C1 segment of cervical spinal cord (tissue), 14 donors: ENCODE results near the gene ARSI.
"Not testable (repeated sequence)": the region's sequence is repeated elsewhere in the genome, so short reads cannot be mapped to it uniquely, and the experiment has no call there.

Experiments used
- DNase-seq, 14 donors: peaks; one replicate each; lab custom pipeline; 2025; lab: John Stamatoyannopoulos, UW

ARSI gene

DNA sequence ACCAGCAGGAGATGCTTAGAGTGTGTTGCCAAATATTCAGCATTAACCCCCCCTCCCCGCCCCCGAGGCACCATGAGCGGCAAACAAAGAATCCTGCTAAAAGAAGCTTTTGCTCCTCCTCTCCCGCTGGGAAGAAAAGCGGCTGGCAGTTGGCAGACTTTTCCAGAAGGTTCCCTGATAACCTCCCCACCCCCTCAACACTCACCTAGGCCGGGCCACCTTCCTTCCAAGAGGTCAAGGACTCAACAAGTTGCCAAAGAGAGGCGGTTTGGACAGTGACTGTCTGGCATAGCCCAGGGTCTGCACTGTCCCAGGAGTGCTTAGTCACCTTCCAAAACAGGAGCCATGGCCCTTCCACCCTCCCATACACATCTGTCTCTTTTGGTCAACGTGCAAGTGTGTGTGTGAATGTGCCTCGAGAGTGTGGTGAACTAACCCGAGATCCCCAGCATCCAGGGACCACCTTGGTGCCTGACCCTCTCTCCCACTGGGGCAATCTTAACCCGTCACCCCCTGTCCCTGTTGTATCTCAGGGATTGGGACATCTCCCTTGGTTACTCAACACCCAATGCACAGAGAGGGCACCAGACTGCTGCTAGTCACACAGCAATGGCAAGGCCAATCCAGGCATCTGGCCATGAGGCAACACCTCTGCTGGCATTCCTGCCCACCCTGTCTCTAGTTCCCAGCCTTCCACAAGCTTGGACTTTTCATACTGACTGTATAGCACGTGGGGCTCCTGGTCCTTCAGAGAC, 32.0 kb downstream of the ARSI start:
- DNase-seq = no peak

DNA sequence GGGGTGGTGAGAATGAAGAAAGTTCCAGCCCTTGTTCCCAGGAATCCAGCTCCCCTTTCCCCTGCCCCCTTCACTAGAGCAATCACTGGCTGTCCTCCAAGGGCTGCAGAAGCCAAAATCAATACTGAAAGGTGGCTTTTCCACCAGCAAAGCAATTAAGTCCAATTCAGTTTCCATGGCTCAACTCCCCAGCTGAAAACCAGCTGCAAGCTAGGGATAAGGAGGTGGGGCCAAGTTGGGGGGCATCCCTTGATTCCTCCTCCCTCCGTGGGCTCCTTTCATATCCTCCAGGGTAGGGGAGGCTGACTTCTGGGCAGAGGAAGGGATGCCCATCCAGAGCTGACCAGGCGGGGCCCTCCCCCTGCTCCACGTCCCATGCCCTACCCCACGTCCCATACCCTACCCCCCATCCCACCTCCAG, 35.8 kb downstream of the ARSI start:
- DNase-seq = no peak

DNA sequence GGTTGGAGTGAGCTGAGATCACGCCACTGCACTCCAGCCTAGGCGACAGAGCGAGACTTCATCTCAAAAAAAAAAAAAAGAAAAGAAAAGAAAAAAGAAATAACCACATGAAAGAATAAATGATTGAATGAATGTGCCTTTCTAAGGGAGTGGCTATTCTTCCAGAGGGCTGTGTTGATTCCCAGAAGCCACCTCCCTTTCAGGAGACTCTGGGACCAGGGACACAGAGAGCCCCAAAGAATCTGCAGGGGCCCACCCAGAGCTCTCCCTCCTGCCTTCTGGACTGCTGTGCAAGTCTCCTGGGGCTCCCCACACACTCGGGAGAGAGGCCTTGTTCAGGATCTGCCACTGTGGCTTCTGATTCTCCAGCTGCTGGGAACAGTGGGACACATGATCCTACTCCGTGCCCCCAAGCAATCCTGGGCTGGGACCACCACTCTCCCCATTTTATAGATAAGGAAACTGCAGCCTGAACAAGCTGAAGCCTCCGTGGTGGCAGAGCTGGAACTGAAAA, 36.8 kb downstream of the ARSI start:
- DNase-seq = no peak

DNA sequence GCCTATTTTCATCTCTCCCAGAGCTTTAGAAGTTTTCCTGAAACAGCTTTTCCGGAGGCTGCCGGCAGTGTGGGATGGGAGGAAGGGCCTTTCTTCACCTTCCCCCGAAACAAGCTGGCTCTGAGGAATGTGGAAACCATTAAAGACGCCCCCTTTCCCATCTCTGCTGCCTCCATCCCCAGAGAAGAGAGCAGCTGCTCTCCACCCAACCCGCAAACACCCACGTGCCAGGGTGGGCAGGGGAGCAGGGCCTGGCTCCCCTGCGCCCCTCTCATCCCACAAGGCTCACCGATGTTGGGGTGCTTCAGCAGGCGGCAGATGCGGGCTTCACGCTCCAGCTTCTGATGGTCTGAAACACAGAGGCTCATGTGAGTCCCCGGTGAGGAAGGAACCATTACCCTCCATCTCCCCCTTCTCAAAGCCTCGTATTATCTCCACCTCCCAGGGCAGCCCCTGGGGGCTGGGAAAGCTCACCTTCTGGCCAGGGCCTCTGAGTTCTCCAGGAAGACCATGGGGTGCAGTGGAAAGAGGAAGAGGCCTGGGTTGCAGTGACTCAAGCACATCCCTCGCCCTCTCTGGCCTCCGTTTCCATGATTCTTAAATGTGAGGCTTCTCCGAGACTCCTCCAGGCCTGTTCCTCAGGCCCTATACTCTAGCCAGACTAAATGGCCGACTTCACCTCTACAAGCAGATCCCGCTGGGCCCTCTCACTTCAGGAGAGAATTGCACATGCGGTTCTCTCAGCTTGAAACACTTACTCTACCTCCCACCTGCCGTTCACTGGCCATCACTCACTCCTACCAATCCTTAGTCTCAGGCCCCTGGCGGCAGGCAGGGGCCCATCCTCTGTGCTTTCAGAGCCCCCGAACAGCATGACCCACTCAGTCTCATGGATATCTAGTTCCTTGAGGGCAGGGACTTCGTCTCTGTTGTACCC, 37.8 kb downstream of the ARSI start:
- DNase-seq = no peak

DNA sequence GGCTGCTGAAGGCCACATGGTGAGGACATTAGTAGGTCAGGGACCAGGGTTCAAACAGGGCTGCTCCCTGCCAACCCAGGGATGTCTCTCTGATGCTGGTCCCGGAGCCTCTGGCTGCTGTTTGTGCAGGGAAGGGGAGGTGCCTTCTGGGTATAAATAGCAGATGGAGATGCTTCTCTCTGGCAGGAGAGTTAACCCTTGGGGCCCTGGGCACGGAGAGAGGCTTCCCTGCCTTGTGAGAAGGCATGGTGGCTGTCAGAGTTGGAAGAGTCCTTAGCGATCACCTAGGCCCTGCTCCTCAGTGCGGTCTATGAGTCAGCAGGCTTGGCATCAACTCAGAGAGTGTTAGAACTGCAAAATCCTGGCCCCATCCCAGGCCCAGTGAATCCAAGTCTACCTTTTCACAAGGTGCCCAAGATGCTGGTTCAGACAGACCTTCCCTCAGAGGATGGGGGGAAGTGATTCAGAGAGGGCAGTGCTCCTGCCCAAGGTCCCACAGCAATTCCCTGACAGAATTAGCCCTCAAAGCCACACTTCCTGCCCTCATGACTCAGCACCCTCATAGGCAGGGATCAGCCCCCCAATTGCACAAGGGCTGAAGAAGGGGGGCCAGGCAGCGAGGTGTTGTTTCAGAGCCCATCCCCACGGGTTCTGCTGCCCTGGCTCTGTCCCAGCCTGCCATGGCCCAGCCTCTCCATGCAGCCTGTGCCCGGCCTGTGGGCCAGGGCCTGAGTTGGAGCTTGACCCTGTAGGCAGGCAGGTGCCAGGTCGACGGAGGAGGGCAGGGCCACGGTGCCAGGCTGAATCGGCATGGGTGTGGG, 38.7 kb downstream of the ARSI start:
- peak in 1 of 14 donors; percentile 48 for DNase-seq

DNA sequence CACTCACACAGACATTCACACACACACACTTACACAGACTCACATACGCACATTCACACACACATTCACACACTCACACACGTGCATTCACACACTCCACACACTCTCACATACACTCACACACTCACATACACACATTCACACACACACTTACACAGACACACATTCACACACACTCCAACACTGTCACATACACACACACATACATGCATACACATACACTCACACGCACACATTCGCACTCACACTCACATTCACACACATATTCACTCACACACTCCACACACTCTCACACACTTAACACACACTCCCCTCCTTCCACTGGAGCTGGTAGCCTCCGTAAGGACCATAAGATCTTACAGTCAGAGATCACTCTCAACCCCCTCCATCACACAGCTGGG, 39.3 kb downstream of the ARSI start:
- no peak for DNase-seq

DNA sequence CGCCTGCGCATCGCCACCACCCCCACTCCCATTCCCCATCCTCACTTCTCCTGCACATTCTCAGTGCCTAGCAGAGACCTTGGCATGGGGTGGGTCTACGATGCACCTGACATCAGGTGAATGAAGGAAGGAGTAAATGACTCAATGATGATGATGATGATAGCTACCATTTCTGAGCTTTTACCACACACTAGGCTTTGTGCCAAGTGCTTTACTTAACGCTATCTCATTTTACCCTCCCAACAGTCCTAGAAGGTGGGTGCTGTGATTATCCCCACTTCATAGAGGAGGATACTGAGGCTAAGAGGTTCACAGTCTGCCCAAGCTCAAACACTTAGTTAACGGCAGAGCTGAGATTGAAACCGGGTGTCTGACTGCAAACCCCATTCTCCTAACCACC, 40.2 kb downstream of the ARSI start:
- DNase-seq = no peak

DNA sequence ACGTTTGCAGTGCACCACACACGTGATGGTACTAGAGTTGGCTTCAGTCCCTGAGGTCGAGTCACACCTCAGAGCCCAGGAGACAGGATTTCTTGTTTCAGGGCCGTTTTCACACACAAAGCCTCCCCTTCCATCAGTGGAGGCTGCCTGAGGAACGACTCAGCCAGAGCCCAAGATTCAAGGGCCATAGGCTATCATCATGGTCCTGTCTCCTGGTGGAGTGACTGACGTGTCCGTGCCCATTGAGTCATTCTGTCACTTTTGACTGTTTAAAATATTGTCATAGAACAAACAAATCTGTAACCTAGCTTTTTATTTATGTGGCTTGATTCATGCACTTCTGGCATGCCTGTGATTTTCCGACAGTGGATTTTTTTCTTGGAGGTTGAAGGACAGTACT, 41.5 kb downstream of the ARSI start:
- no peak for DNase-seq

DNA sequence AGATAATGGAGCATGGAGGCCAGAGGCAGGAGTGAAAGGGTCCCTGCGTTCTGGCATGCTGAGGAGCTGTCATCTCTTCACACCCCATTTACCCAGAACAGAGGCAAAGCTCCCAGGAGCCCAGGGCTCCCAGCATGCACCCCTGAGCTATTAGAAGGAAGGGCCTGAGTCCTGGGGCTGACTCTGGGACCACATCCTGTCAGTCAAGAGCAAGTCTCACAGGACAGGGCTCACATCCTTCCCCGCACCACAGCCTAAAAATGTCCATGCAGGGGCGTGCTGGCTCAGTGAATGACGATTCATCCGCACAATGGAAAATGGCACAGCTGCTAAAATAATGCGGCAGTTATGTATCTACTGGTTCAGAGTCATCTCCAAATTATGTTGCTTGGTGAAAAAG, 44.6 kb downstream of the ARSI start:
- no peak for DNase-seq

DNA sequence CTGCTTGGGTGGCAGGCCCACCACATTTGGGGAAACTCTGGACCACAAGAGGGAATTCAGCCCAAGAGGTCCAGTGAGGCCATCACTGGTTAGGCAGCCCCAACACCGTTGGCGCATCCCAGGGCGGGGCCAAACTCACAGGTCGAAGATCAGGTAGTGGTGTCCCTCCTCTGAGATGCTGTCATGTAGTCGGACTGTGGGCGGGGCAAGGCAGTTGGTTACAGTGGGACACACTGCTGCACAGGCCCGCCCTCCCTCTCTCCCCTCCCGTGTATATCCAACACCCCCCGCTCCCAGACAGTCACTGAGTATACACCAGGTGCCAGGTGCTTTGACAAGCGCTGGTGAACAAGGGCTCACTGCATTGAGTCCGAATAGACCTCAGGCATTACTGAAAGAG, 45.3 kb downstream of the ARSI start:
- DNase-seq = no peak

DNA sequence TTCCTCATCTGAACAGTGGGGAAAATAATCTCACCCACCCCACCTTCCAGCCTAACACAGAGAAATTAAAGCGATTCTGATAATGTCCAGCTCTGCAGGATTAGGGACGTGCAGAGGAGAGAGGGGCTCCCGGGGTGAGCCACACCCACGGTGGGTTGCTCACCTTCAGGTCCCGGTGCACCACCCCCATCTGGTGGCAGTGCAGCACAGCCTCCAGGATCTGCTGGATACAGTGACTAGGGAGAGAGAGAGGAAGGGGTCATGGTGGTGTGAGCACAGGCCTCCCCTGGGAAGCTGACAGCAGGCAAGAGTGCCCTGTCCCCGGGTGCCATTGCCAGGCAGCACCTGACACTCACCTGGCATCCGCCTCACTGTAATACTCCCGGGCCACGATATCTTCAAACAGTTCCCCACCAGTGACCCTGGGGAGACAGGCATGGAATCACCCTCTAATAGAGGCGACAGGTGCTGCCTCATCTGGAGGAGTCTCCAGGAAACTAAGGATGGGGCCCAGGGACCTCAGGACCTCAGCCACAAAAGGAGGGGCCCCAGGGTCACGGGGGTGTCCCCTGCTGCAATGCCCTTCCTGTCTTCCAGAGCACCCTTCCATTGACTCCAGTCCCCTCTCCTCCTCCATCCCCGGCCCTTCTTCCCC, 46.2 kb downstream of the ARSI start:
- no peak for DNase-seq

DNA sequence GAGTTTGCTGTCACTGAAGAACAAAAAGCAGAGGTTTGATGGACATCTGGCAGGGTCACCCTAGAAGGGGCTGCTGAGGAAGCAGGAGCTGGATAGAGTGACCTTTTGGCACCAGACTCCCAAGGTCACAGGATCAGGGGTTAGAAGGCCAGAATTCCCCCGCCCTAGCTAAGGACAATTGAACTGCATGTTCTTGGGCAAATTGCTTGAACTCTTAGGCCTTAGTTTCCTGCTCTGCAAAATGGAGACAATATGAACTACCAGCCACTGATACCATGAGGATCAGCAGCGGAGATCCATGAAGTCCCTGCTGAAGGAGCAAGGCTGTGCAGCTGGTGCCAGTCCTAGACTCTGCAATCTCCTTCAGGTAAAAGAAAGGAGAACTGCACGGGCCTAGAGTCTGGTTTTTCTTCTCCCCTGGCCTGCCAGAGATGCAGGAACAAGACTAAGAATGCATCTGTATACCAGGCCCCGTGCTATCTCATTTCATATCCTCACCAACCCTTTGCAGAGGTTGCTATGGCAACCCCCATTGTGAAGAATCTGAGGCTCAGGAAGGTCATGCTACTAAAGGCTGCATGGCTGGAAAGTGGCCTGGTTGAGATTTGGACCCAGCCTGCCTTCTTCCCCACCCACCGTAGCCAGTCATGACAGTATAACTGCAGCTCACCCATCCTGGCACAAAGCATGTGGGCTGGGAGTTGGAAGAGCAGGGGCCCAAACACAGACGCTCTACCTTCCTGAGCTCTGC, 46.9 kb downstream of the ARSI start:
- DNase-seq = no peak

DNA sequence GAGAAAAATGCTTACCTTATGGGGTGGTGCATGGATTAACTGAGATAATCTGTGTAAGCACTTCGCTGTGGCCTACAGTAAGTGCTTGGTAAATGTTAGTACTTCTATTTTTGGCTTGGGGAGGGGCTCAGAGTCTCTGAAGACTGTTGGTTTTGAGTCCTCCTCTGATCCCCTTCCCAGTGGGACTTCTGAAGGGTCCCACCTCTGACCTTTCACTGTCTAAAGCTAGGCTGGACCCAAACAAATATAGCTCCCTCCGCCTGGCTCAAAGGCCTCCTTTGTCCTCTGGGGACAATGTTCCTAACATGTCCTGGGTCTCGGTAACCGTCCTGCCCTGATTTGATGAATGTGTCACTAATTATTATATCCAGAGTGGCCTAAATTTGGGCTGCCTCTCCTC, 47.9 kb downstream of the ARSI start:
- no peak for DNase-seq

DNA sequence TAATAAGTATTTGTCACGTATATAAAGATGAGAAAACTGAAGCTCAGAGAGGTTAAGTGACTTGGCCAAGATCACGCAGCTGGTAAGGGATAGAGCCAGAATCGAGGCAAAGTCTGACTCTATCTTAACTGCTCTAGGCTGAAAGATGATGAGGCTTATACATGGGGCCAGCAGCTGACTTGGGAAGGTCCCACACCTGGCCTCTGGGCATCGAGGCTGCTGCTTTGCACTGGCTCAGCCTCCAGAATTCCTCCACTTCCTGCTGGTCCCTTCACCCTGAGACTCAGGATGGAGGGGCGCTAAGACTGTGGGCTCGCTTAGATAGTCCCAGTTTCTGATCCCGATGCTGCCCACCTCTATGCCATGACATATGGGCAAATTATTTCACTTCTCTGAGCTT, 48.3 kb downstream of the ARSI start:
- DNase-seq = no peak

DNA sequence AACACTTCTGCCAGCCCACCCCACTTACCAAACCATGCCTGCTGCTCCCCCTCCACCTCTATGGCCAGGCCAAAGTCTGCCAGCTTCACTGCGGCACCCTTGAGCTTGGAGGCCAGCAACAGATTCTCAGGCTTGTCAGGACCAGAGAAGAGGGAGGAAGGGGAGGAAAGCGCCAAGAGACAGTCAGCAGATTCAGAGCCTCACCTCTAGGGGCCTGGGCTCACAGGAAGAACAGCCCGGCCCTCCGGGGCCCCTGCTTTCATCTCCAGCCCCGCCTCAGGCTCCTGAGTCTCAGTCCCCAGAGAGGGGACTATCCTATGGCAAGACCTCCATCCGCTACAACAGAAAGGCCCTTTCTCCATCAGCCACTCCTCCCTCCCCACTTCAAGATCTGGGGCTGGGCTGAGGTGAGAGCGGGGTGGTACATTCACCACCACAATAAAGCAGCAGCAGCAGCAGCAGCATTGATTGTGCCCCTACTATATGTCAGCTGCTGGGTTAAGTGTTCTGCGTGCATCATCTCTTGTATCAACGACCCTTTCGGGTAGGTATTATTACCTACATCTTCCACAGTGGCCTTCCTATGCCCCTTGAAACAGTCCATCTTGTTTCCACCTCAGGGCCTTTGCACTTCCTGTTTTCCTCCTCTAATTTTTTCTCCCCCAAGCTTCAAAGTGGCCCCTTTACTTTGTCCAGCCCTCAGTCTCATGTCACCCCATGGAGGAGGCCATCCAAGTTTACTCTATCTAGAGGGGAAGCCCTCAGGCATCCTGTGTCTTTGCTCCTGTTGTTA, 49.1 kb downstream of the ARSI start:
- no peak for DNase-seq

DNA sequence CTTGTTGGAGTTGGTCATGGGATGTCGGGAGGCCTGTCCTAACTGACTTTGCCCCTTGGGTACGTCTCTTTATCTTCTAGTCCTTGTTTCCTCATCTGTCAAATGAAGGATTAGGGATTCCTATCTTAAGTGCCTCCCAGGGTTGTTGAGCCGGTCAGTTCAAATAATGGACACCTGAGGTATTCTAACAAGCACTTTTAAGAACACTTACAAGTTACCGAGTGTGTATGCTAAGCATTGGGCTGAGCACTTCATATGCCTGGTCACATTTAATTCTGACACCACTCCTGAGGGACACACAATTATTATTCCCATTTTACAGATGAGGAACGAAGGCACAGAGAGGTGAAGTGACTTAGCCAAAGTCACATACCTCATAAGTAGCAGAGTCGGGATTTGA, 50.2 kb downstream of the ARSI start:
- DNase-seq = no peak

DNA sequence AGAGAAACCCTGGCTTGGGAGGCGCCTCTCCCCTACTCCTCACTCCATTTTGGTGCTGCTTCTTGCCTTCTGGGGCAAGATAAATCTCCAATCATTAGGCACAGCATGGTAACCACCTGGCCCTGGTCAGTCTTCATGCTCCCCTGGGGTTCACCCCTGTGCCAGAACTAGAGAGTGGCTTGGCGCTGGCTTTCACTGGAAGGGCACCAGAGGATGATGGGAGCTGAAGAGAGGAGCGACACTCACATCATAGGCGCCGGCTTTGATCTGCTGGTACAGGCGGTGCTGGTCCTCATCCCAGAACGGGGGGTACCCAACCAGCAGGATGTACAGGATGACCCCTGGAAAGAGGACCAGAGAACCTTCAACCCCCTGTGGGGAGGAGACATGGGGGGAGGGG, 51.2 kb downstream of the ARSI start:
- DNase-seq = no peak

DNA sequence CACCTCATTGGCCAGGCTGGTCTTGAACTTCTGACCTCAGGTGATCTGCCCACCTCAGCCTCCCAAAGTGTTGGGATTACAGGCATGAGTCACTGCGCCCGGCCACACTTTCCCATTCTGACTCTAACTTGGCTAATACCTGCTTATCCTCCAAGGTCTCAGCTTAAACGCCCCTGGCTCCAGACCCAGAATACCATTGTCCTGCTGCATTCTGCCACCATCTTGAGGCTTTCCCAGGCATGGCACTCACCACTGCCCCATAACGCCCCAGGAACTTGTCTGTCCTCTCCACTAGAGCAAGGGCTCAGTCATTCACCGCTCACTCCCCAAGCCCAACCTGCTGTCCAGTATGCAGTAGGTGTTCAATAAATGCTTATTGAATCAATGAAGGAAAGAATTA, 53.0 kb downstream of the ARSI start:
- DNase-seq = no peak

DNA sequence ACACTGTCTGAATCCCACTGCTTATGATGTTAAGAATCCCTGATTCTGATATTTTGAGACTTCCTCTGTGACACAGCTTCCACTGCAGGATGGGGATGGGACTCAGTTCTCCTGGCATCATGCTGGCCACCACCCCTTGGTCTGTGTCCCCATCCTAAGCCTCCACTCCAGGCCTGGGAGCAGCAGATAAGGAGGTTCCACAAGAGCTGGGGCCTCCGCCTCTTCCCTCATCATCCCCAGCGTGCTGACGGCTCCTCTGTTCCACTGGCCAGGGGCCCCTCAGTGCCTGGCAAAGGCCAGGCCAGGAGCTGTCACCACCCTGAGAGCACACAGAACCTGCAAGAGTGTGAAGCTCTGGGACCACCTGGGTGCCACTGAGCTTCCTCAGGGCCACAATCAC, 53.8 kb downstream of the ARSI start:
- DNase-seq = no peak

DNA sequence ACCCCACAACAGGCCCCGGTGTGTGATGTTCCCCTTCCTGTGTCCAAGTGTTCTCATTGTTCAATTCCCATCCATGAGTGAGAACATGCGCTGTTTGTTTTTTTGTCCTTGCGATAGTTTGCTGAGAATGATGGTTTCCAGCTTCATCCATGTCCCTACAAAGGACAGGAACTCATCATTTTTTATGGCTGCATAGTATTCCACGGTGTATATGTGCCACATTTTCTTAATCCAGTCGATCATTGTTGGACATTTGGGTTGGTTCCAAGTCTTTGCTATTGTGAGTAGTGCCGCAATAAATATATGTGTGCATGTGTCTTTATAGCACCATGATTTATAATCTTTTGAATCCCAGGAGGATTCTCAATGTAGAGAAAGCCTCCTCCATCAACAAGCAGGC, 54.2 kb downstream of the ARSI start:
- DNase-seq = not testable (repeated sequence)
